ENCODE data around the gene GAB1. TPM values are rescaled to one million over a fixed set of nuclear protein-coding genes. Genes with fewer than 3 reads are reported as not detected.

GAB1 gene
- total and polyA plus RNA-seq, 2 of the 8 experiments (the other 6 are each of a cell fraction or from before 2014, with no cell fraction given): 6.8 to 21.3 TPM

DNA sequence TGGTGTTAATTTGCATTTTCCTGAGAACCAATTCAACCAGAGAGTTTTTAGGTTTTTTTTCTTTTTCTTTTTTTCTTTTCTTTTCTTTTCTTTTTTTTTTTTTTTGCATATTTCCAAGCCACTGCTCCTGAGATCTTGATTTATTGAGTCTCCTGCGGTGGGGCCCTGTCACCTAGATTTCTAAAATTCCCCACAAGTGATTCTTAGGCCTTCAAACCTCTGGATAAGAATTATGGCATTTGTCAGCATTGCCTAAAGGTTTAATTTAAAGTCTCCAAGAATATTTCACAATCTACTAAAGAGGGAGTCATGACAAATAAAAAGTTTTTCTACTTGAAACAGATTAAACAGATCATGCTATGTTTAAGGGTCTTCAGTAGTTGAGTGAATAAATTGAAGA is 84.9 kb downstream of the GAB1 start (continued):
- TF ChIP-seq, protein P1, sequence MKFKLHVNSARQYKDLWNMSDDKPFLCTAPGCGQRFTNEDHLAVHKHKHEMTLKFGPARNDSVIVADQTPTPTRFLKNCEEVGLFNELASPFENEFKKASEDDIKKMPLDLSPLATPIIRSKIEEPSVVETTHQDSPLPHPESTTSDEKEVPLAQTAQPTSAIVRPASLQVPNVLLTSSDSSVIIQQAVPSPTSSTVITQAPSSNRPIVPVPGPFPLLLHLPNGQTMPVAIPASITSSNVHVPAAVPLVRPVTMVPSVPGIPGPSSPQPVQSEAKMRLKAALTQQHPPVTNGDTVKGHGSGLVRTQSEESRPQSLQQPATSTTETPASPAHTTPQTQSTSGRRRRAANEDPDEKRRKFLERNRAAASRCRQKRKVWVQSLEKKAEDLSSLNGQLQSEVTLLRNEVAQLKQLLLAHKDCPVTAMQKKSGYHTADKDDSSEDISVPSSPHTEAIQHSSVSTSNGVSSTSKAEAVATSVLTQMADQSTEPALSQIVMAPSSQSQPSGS (IDR thresholded peaks at IDR 0.05; ENCODE audit: low read length): no peak
- no peak for TF ChIP-seq SP1 (IDR thresholded peaks at IDR 0.05; ENCODE audit: low read depth, low read length)
